HG02623 (cell line): ENCODE measurements around the gene CPLANE2.
"Not testable (repeated sequence)": the region's sequence is repeated elsewhere in the genome, so short reads cannot be mapped to it uniquely, and the experiment has no call there.

Experiments used
- ATAC-seq: cut with Tn5 transposase; IDR thresholded peaks from one replicate; pipeline ENCODE4 v1.9.1; 2021; ENCODE audit warnings: moderate library complexity; ENCODE audit not compliant: unreplicated experiment

Gene CPLANE2

GRCh38 chr1:16210581-16210980 lies 26.4 kb downstream of the CPLANE2 start:
- no peak for ATAC-seq

GRCh38 chr1:16209847-16210407 lies 27.1 kb downstream of the CPLANE2 start:
- ATAC-seq: no peak

- no peak for ATAC-seq
These were observed 27.7 kb downstream of the CPLANE2 start for GRCh38 chr1:16209132-16209846.

- ATAC-seq: no peak
These were observed 28.6 kb downstream of the CPLANE2 start for GRCh38 chr1:16208270-16208987.

GRCh38 chr1:16207318-16208269 lies 29.4 kb downstream of the CPLANE2 start:
- no peak for ATAC-seq

GRCh38 chr1:16206547-16207317 lies 30.3 kb downstream of the CPLANE2 start:
- peak; percentile 73 for ATAC-seq

- no peak for ATAC-seq
These were observed 31.0 kb downstream of the CPLANE2 start for GRCh38 chr1:16205891-16206546.

- no peak for ATAC-seq
These were observed 31.7 kb downstream of the CPLANE2 start for GRCh38 chr1:16205334-16205671.

GRCh38 chr1:16204634-16205333 lies 32.2 kb downstream of the CPLANE2 start:
- ATAC-seq: no peak

GRCh38 chr1:16204216-16204615 lies 32.8 kb downstream of the CPLANE2 start:
- ATAC-seq: no peak

GRCh38 chr1:16203550-16203949 lies 33.4 kb downstream of the CPLANE2 start:
- ATAC-seq: no peak

- no peak for ATAC-seq
These were observed 34.4 kb downstream of the CPLANE2 start for GRCh38 chr1:16202281-16203210.

GRCh38 chr1:16199700-16200099 lies 37.3 kb downstream of the CPLANE2 start:
- ATAC-seq: no peak

- ATAC-seq: no peak
These were observed 37.9 kb downstream of the CPLANE2 start for GRCh38 chr1:16199157-16199501.

GRCh38 chr1:16198444-16199156 lies 38.4 kb downstream of the CPLANE2 start:
- no peak for ATAC-seq

- ATAC-seq: no peak
These were observed 40.1 kb downstream of the CPLANE2 start for GRCh38 chr1:16196874-16197273.

GRCh38 chr1:16196139-16196538 lies 40.8 kb downstream of the CPLANE2 start:
- ATAC-seq: not testable (repeated sequence)

GRCh38 chr1:16195518-16195905 lies 41.5 kb downstream of the CPLANE2 start:
- ATAC-seq: no peak
